Stimulated activated CD8-positive, alpha-beta memory T cell treated with anti-CD3 and anti-CD28 coated beads, Interleukin-4, amount 100 ng/mL, for 4 hours (primary cell): ENCODE results near the gene ADISSP.

ENCODE experiments used
- DNase-seq, 2 donors: peaks; one replicate each; pipeline ENCODE4 v3.0.0-alpha.2; 2020; ENCODE audit warnings: low read depth in 2 of 2, low spot score in 1 of 2

The ADISSP gene

GRCh38 chr20:3767427-3768341, at the start of gene ADISSP:
Gene ADISSP, minus strand, starts transcription at chr20:3767753. Its CDS starts 7,653 bp downstream, at chr20:3760100.
- DNase-seq, result peak; percentile 89 to 94

- no peak for DNase-seq
Observed at GRCh38 chr20:3815703-3816315, 48.3 kb upstream of the ADISSP start.

GRCh38 chr20:3814928-3815495, 47.5 kb upstream of the ADISSP start:
- no peak for DNase-seq

- no peak for DNase-seq
Observed at GRCh38 chr20:3813848-3814581, 46.5 kb upstream of the ADISSP start.

- DNase-seq, result no peak
Observed at GRCh38 chr20:3812975-3813847, 45.7 kb upstream of the ADISSP start.

GRCh38 chr20:3812259-3812681, 44.7 kb upstream of the ADISSP start:
- no peak for DNase-seq

GRCh38 chr20:3811467-3812258, 44.1 kb upstream of the ADISSP start:
- peak; percentile 82 to 89 for DNase-seq

- no peak for DNase-seq
Observed at GRCh38 chr20:3808544-3808943, 41.0 kb upstream of the ADISSP start.

- DNase-seq, result no peak
Observed at GRCh38 chr20:3804781-3805180, 37.2 kb upstream of the ADISSP start.

- DNase-seq, result no peak
Observed at GRCh38 chr20:3804254-3804751, 36.8 kb upstream of the ADISSP start.

- no peak for DNase-seq
Observed at GRCh38 chr20:3803854-3804253, 36.3 kb upstream of the ADISSP start.

- no peak for DNase-seq
Observed at GRCh38 chr20:3803289-3803688, 35.7 kb upstream of the ADISSP start.

GRCh38 chr20:3802524-3803239, 35.1 kb upstream of the ADISSP start:
- DNase-seq, result no peak

GRCh38 chr20:3801846-3802245, 34.3 kb upstream of the ADISSP start:
- DNase-seq, result no peak

- DNase-seq, result no peak
Observed at GRCh38 chr20:3801299-3801698, 33.7 kb upstream of the ADISSP start.

GRCh38 chr20:3800878-3801260, 33.3 kb upstream of the ADISSP start:
- no peak for DNase-seq

- no peak for DNase-seq
Observed at GRCh38 chr20:3800256-3800877, 32.8 kb upstream of the ADISSP start.

GRCh38 chr20:3798908-3799248, 31.3 kb upstream of the ADISSP start:
- no peak for DNase-seq
